Lower leg skin (tissue), 3 donors: Measurements from ENCODE around the gene GNAL.

Experiments used
- POLR2A ChIP-seq, 2 donors: fragments of 450-650 bp; IDR thresholded peaks; one replicate each; pipeline ENCODE4 v1.6.1; 2016 to 2017; ENCODE audit warnings: antibody characterized with exemption in 2 of 2, mild to moderate bottlenecking in 1 of 2, moderate library complexity in 1 of 2
- TF ChIP-seq, protein P1 (sequence below), 3 donors: fragments of 450-650 bp; IDR thresholded peaks; one replicate each; pipeline ENCODE4 v1.5.1; 2016; ENCODE audit warnings: antibody characterized with exemption in 3 of 3, mild to moderate bottlenecking in 3 of 3, moderate library complexity in 2 of 3

DNA sequence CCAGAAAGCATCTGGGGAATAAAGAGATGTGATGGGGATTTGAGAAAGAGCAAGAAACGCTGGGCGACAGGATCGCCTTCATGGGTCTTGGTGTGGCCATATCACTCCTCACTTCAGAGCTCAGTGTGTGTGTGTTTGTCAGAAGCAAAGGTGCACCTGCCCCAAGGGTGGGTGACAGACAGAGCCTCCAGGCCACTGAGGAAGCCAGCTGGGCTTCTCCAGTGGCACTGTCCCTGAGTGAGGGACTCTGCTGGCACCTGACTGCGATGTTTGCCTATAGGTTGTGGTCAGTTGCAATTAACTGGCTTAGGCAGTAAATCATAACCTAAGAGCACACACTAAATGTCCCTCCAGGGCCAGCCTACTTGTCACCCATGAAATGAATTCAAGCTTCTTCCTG lies 23.5 kb upstream of the GNAL start:
- TF ChIP-seq, protein P1, sequence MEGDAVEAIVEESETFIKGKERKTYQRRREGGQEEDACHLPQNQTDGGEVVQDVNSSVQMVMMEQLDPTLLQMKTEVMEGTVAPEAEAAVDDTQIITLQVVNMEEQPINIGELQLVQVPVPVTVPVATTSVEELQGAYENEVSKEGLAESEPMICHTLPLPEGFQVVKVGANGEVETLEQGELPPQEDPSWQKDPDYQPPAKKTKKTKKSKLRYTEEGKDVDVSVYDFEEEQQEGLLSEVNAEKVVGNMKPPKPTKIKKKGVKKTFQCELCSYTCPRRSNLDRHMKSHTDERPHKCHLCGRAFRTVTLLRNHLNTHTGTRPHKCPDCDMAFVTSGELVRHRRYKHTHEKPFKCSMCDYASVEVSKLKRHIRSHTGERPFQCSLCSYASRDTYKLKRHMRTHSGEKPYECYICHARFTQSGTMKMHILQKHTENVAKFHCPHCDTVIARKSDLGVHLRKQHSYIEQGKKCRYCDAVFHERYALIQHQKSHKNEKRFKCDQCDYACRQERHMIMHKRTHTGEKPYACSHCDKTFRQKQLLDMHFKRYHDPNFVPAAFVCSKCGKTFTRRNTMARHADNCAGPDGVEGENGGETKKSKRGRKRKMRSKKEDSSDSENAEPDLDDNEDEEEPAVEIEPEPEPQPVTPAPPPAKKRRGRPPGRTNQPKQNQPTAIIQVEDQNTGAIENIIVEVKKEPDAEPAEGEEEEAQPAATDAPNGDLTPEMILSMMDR (IDR thresholded peaks at IDR 0.05), result no peak
- TF ChIP-seq POLR2A (IDR thresholded peaks at IDR 0.05), result no peak
